Breast epithelium (tissue), 3 donors: ENCODE results near the gene CSMD2.

Experiments used
- POLR2A ChIP-seq: fragments of 450-650 bp; IDR thresholded peaks from one replicate; pipeline ENCODE4 v1.6.1; 2016; ENCODE audit warnings: antibody characterized with exemption, mild to moderate bottlenecking, moderate library complexity
- POLR2AphosphoS5 ChIP-seq, 3 donors: sonication (generic); formaldehyde crosslinking; IDR thresholded peaks; one replicate each; pipeline ENCODE4 v1.6.1; 2017; ENCODE audit warnings: antibody characterized with exemption in 3 of 3
- TF ChIP-seq, protein P1 (sequence below), 3 donors: fragments of 450-650 bp; IDR thresholded peaks; one replicate each; pipeline ENCODE4 v1.5.1; 2016 to 2017; ENCODE audit warnings: antibody characterized with exemption in 3 of 3, mild to moderate bottlenecking in 3 of 3, moderate library complexity in 3 of 3

GRCh38 chr1:33623811-33624210 lies 541.2 kb downstream of the CSMD2 start:
- TF ChIP-seq POLR2AphosphoS5 (IDR thresholded peaks at IDR 0.05) (no peak), POLR2A (no peak)
- TF ChIP-seq, protein P1, sequence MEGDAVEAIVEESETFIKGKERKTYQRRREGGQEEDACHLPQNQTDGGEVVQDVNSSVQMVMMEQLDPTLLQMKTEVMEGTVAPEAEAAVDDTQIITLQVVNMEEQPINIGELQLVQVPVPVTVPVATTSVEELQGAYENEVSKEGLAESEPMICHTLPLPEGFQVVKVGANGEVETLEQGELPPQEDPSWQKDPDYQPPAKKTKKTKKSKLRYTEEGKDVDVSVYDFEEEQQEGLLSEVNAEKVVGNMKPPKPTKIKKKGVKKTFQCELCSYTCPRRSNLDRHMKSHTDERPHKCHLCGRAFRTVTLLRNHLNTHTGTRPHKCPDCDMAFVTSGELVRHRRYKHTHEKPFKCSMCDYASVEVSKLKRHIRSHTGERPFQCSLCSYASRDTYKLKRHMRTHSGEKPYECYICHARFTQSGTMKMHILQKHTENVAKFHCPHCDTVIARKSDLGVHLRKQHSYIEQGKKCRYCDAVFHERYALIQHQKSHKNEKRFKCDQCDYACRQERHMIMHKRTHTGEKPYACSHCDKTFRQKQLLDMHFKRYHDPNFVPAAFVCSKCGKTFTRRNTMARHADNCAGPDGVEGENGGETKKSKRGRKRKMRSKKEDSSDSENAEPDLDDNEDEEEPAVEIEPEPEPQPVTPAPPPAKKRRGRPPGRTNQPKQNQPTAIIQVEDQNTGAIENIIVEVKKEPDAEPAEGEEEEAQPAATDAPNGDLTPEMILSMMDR (IDR thresholded peaks at IDR 0.05) = no peak
